Brain microvascular endothelial cell (primary cell): ENCODE data around the gene PRR27.

Experiments used
- DNase-seq: peaks from one replicate; pipeline ENCODE4 v3.0.0-alpha.2; 2020
- H3K27ac ChIP-seq: fragments of 250-450 bp; sonication (Bioruptor Pico); 2 replicates; pipeline ENCODE4 v1.5.1; 2020; ENCODE audit warnings: mild to moderate bottlenecking, moderate library complexity
- H3K27me3 ChIP-seq: fragments of 250-450 bp; sonication (Bioruptor Pico); replicated peaks from 2 replicates; pipeline ENCODE4 v1.5.1; 2020; ENCODE audit warnings: mild to moderate bottlenecking
- H3K36me3 ChIP-seq: fragments of 250-450 bp; sonication (Bioruptor Pico); replicated peaks from 2 replicates; pipeline ENCODE4 v1.5.1; 2020; ENCODE audit warnings: mild to moderate bottlenecking
- H3K4me3 ChIP-seq: 2 replicates; pipeline ENCODE4 v1.5.1; 2011; ENCODE audit warnings: low read depth, mild to moderate bottlenecking, control low read depth, low read length, moderate library complexity
- CTCF ChIP-seq: IDR thresholded peaks from 2 replicates; pipeline ENCODE4 v1.5.1; 2011; ENCODE audit warnings: low read depth, mild to moderate bottlenecking, moderate library complexity, low read length, control low read depth, inconsistent platforms; ENCODE audit errors: missing control alignments
- in situ Hi-C: cut with HindIII; loops from 2 replicates; pipeline ENCODE4 v1.10.0; 2017; ENCODE audit warnings: low sequenced_read_pairs, low pct_ligation_motif_present

PRR27 gene

GRCh38 chr4:70153937-70154336 is at the start of gene PRR27:
PRR27 (plus strand) TSS chr4:70154237; CDS start chr4:70154376, 139 bp downstream.
- no peaks in the 10 kb centered on the region for H3K36me3 ChIP-seq
- in situ Hi-C loops, result no loop called here
- H3K27me3 ChIP-seq, result no peaks in the 10 kb centered on the region
- no peak within 1 kb of the TSS for H3K27ac ChIP-seq
- TF ChIP-seq CTCF, result no peak
- DNase-seq, result no peak
- H3K4me3 ChIP-seq, result no peak within 1 kb of the TSS

- Histone ChIP-seq H3K27ac (no peak overlapping the region), H3K4me3 (no peak overlapping the region), H3K27me3 (no peaks in the 10 kb centered on the region), H3K36me3 (no peaks in the 10 kb centered on the region)
- TF ChIP-seq CTCF, result no peak
- no peak for DNase-seq
- in situ Hi-C loops, result no loop called here
Observed at GRCh38 chr4:70110917-70111316, 43.1 kb upstream of the PRR27 start.

GRCh38 chr4:70113656-70114055 is 40.4 kb upstream of the PRR27 start:
- no peak overlapping the region for H3K27ac ChIP-seq
- DNase-seq, result no peak
- no peaks in the 10 kb centered on the region for H3K27me3 ChIP-seq
- H3K4me3 ChIP-seq, result no peak overlapping the region
- TF ChIP-seq CTCF, result no peak
- no peaks in the 10 kb centered on the region for H3K36me3 ChIP-seq
- in situ Hi-C loops, result no loop called here

- no peak for TF ChIP-seq CTCF
- Histone ChIP-seq H3K27ac (no peak overlapping the region), H3K36me3 (no peaks in the 10 kb centered on the region), H3K27me3 (no peaks in the 10 kb centered on the region), H3K4me3 (no peak overlapping the region)
- in situ Hi-C loops, result no loop called here
- no peak for DNase-seq
Observed at GRCh38 chr4:70114096-70114495, 39.9 kb upstream of the PRR27 start.

GRCh38 chr4:70120323-70120722 is 33.7 kb upstream of the PRR27 start:
- H3K36me3 ChIP-seq, result no peaks in the 10 kb centered on the region
- no peak for TF ChIP-seq CTCF
- in situ Hi-C loops, result no loop called here
- H3K27me3 ChIP-seq, result no peaks in the 10 kb centered on the region
- no peak overlapping the region for H3K27ac ChIP-seq
- H3K4me3 ChIP-seq, result no peak overlapping the region
- no peak for DNase-seq

GRCh38 chr4:70133473-70133872 is 20.6 kb upstream of the PRR27 start:
- Histone ChIP-seq H3K27ac (no peak overlapping the region), H3K36me3 (no peaks in the 10 kb centered on the region), H3K4me3 (no peak overlapping the region), H3K27me3 (no peaks in the 10 kb centered on the region)
- no peak for DNase-seq
- no peak for TF ChIP-seq CTCF
- in situ Hi-C loops, result no loop called here
